ENCODE data around the gene ZNF407.
"Not testable (repeated sequence)": the region's sequence is repeated elsewhere in the genome, so short reads cannot be mapped to it uniquely, and the experiment has no call there.

Gene ZNF407

DNA sequence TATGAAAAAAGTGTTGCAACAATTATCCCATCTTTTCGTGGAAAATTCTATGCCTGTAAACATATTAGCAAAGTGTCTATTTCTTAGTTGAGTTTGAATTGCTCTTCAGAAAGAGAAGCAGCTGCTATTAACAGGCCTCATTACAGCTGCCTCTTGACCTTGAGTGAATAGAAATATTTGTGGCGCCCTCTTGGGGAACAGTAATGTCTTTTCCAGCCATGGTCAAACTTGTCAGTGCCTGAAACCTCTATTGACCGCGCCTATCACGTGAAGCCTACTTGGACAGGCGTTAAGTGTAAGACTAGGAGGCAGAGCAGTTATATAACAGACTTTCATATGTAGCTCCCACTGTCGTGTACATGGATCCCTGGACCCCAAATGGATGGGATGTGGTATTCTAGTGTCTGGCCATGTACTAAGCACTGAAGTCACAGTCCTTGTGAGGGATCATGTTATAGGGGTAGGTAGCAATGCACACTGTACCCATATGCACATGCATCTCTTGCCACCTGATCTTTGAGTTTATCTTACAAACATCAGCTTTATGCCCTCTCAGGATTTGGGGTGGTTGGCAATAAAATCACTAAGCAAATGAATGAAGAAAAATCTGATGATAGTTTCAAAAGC, 366.3 kb downstream of the ZNF407 start:
- peak; percentile 36 for DNase-seq
- in situ Hi-C loops (cut with MboI; ENCODE audit: low pct_unique_long_range_greater_than_20kb, low sequenced_read_pairs) = no loop called here

DNA sequence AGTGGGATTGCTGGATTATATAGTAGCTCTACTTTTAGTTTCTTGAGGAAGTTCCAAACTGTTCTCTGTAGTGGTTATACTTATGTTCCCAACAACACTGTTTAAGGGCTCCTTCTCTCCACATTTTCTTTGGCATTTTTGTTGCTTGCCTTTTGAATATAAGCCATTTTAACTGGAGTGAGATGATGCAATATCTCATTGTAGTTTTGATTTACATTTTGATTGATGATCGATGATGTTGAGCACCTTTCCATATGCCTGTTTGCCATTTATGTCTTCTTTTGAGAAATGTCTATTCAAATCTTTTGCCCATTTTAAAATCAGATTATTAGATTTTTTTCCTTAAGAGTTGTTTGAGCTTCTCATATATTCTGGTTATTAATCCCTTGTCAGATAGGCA, 368.0 kb downstream of the ZNF407 start:
- DNase-seq = no peak
- in situ Hi-C loops (cut with MboI; ENCODE audit: low pct_unique_long_range_greater_than_20kb, low sequenced_read_pairs) = no loop called here

- no peak for DNase-seq
- in situ Hi-C loops (cut with MboI; ENCODE audit: low pct_unique_long_range_greater_than_20kb, low sequenced_read_pairs) = no loop called here
Observed at GRCh38 chr18:74967438-74967837, 369.8 kb downstream of the ZNF407 start.

- no peak for DNase-seq
- in situ Hi-C loops (cut with MboI; ENCODE audit: low pct_unique_long_range_greater_than_20kb, low sequenced_read_pairs) = no loop called here
Observed at GRCh38 chr18:74967979-74968378, 370.3 kb downstream of the ZNF407 start.

GRCh38 chr18:74971358-74971757, 373.7 kb downstream of the ZNF407 start:
- DNase-seq; in situ Hi-C loops (cut with MboI; ENCODE audit: low pct_unique_long_range_greater_than_20kb, low sequenced_read_pairs): not testable (repeated sequence)

DNA sequence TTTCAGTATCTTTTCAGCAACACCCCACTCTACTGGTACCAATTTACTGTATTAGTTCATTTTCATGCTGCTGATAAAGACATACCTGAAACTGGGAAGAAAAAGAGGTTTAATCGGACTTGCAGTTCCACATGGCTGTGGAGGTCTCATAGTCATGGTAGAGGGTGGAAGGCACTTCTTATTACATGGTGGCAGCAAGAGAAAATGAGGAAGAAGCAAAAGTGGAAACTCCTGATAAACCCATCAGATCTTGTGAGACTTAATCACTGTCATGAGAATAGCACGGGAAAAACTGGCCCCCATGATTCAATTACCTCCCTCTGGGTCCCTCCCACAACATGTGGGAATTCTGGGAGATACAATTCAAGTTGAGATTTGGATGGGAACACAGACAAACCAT, 374.1 kb downstream of the ZNF407 start:
- DNase-seq; in situ Hi-C loops (cut with MboI; ENCODE audit: low pct_unique_long_range_greater_than_20kb, low sequenced_read_pairs): not testable (repeated sequence)

GRCh38 chr18:74972354-74972753, 374.7 kb downstream of the ZNF407 start:
- no peak for DNase-seq
- in situ Hi-C loops (cut with MboI; ENCODE audit: low pct_unique_long_range_greater_than_20kb, low sequenced_read_pairs) = no loop called here

DNA sequence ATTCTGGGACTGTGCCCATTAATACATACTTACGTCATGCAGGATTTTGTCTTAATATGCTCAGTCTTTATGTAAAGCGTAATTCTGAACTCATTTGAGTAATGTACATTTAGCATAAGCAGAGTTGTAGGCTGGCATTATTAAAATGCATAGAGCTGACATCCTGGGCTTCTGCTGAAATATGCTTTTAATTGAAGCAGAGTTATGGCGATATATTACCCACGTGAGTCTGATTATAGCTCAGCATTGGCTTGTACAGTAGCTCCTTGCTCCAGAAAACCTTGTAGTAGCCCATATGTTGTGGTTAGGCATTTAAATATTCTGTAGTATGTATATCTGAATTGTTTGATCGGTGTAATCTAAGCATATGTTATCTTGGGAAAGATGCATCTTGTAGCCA, 377.3 kb downstream of the ZNF407 start:
- in situ Hi-C loops (cut with MboI; ENCODE audit: low pct_unique_long_range_greater_than_20kb, low sequenced_read_pairs) = no loop called here
- no peak for DNase-seq

DNA sequence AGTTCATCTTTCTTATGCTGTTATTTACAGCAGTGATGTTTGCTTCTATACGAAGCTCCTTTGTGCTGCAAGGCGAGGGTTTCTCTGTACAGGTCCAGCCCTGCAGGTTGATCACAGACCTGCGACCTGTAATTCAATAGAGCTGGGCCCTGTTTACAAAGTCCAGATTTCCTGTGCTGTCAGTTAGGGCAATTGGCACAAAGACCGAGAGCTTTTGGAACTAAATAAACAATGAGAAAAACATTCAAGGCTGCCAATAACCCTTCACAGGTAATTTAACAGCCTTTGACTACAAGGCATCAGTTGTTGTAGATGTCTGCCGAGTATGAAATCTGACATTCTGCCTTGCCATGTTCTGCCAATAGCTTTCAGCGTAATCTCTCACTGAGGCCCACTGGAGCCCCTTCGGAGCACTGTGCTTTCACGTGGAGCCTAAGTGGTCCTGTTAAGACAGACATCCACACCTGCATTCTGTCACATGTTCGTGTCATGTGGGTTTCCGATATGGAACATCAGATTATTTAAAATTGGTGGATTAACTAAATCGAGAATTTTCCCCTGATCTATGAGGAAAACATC, 378.8 kb downstream of the ZNF407 start:
- no peak for DNase-seq
- in situ Hi-C loops (cut with MboI; ENCODE audit: low pct_unique_long_range_greater_than_20kb, low sequenced_read_pairs) = no loop called here

- no peak for DNase-seq
- in situ Hi-C loops (cut with MboI; ENCODE audit: low pct_unique_long_range_greater_than_20kb, low sequenced_read_pairs) = no loop called here
Observed at GRCh38 chr18:74977041-74977440, 379.4 kb downstream of the ZNF407 start.

- in situ Hi-C loops (cut with MboI; ENCODE audit: low pct_unique_long_range_greater_than_20kb, low sequenced_read_pairs) = no loop called here
- no peak for DNase-seq
Observed at GRCh38 chr18:74980669-74981068, 383.0 kb downstream of the ZNF407 start.

DNA sequence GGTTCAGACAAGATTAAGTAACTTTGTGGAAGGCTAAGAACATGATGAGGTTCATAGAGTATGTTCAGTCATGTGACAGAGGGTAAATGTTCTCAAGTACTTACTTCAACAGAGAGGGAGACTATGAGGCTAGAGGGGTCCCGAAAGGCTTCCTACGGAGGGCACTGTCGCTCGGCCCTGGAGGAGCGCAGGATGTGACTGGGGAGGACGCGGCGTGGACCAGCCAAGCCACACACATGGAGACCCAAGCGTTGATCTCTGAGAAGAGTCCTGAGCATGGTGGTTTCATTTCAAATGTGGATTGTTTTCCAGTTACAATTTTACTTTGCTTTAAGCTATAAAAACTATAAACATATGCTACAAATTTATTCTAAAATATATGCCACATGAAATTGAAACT, 383.8 kb downstream of the ZNF407 start:
- in situ Hi-C loops (cut with MboI; ENCODE audit: low pct_unique_long_range_greater_than_20kb, low sequenced_read_pairs) = no loop called here

DNA sequence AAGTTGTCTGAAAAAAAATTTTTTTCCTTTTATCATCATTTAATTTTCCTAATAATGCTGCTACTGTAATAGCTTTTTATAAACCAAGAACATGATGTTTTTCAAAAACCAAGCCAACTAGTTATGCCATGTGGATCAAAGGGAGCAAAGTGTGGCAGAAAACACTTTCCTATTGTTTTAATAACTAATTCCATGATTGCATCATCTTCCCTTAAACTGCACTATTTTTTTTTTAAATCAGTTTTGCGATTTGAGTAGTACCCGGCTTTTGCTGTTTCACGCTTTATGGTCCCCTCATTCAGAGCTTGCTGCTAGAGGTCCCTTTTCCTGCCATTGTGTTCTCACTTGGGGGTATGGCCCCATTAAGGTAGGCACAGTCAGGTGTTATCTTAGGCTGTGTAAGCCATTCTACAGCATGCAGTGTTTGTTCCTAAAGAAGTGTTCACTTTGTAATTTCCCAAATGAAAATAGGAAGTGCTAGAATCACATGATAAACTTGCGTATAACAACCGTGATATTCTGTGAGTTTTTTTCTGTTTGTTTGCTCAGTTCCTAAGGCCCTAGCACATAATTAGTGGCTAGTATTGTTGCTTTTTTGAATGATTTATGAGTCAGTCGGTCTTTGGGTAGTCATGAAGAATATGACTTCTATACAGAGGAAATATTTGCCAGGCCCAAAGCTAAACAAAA, 385.4 kb downstream of the ZNF407 start:
- DNase-seq = no peak
- in situ Hi-C loops (cut with MboI; ENCODE audit: low pct_unique_long_range_greater_than_20kb, low sequenced_read_pairs) = no loop called here

More for the DNA sequence above, 383.8 kb downstream of the ZNF407 start:
- DNase-seq = no peak

DNA sequence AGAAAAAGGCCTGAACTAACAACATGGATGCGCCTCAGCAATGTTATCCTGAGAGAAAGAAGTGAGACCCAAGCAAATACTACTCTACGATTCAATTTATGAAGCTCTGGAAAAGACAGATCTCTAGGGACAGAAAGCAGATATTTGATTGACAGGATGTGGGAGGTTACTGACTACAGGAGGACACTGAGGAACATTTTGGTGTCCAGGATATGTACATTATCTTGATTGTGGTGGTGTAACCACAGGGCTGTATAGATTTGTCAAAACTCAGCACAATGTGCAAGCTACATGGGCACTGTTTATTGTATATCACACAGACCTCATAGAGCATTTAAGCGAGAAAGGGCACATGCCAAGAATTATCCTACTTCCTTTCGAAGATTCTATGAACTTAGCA, 391.5 kb downstream of the ZNF407 start:
- in situ Hi-C loops (cut with MboI; ENCODE audit: low pct_unique_long_range_greater_than_20kb, low sequenced_read_pairs) = no loop called here
- no peak for DNase-seq

GRCh38 chr18:74990563-74991081, 393.0 kb downstream of the ZNF407 start:
- in situ Hi-C loops (cut with MboI; ENCODE audit: low pct_unique_long_range_greater_than_20kb, low sequenced_read_pairs) = no loop called here
- peak; percentile 80 for DNase-seq

GRCh38 chr18:74994502-74995418, 397.1 kb downstream of the ZNF407 start:
- DNase-seq = peak; percentile 6
- in situ Hi-C loops (cut with MboI; ENCODE audit: low pct_unique_long_range_greater_than_20kb, low sequenced_read_pairs) = no loop called here

- DNase-seq = no peak
- in situ Hi-C loops (cut with MboI; ENCODE audit: low pct_unique_long_range_greater_than_20kb, low sequenced_read_pairs) = no loop called here
Observed at GRCh38 chr18:74995419-74995736, 397.7 kb downstream of the ZNF407 start.

DNA sequence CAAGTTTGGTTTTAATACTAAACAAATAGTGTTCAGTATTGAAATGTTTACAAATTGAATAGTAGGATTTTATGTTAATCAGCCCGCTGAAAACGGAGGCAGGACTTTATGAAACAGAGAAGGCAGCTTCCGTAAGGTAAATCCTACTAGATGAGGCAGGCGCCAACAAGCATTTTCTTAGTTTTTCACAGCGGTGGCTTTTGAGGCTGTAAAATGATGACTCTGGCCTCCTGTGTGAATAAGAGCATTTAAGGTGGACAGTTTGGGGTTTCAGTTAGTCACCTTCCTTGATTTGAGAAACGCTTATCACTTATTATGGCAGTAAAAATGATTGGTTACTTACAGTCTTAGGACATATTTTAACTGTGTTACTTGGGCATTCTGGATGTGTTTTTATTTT, 398.4 kb downstream of the ZNF407 start:
- in situ Hi-C loops (cut with MboI; ENCODE audit: low pct_unique_long_range_greater_than_20kb, low sequenced_read_pairs) = no loop called here
- DNase-seq = no peak

GRCh38 chr18:74996996-74997395, 399.3 kb downstream of the ZNF407 start:
- in situ Hi-C loops (cut with MboI; ENCODE audit: low pct_unique_long_range_greater_than_20kb, low sequenced_read_pairs) = no loop called here

DNA sequence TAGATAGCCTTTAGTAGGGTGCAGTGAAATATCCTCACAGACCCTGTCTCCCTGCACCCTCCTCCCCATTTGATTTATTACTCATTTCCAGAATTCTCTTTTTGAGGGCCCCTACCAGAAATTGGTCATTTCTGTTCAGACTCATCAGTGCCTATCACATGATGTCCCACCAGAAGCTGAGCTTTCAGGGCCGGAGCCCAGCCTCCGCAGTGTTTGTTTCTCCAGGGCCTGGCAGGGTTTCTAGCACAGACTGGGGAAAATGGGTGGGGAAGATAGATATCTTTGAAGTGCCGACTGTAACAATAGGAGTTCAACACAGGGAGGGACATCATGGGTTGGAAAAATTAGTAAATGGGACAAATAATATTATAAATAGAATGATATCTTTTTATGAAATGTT, 403.2 kb downstream of the ZNF407 start:
- DNase-seq = no peak
- in situ Hi-C loops (cut with MboI; ENCODE audit: low pct_unique_long_range_greater_than_20kb, low sequenced_read_pairs) = no loop called here

More at GRCh38 chr18:74996996-74997395, 399.3 kb downstream of the ZNF407 start:
- no peak for DNase-seq
